Breast epithelium (tissue), 4 donors: ENCODE measurements around the gene AMBP. TPM values are rescaled to one million over a fixed set of nuclear protein-coding genes. Genes with fewer than 3 reads are reported as not detected.

ENCODE experiments used
- DNase-seq, 2 donors: peaks; one replicate each; pipeline ENCODE4 v3.0.0-alpha.2; 2019; ENCODE audit warnings: low spot score in 2 of 2
- H3K27ac ChIP-seq, 2 donors: fragments of 200-600 bp; sonication (generic) in 1 of 2; one replicate each; pipeline ENCODE4 v1.5.1; 2016 to 2019; ENCODE audit warnings: mild to moderate bottlenecking in 1 of 2
- H3K27me3 ChIP-seq, 2 donors: fragments of 200-600 bp; sonication (generic) in 1 of 2; one replicate each; pipeline versions ENCODE4 v1.5.1 to v1.6.0; 2017 to 2019; ENCODE audit warnings: control low read depth in 1 of 2, mild to moderate bottlenecking in 1 of 2
- H3K36me3 ChIP-seq: fragments of 200-600 bp; one replicate; pipeline ENCODE4 v1.5.1; 2019
- H3K4me1 ChIP-seq, 2 donors: fragments of 200-600 bp; sonication (generic); one replicate each; pipeline ENCODE4 v1.5.1; 2016 to 2019; ENCODE audit warnings: control low read depth in 1 of 2
- H3K4me3 ChIP-seq, 3 donors: fragments of 200-600 bp; sonication (generic); 1 replicate in 2 of 3; 2 replicates in 1 of 3; pipeline ENCODE4 v1.5.1; 2016 to 2019; ENCODE audit warnings: mild to moderate bottlenecking in 3 of 3, moderate library complexity in 2 of 3
- H3K9me3 ChIP-seq, 2 donors: fragments of 200-600 bp; sonication (generic) in 1 of 2; one replicate each; pipeline ENCODE4 v1.5.1; 2016 to 2019; ENCODE audit warnings: control low read depth in 1 of 2
- CTCF ChIP-seq, 3 donors: fragments of 450-650 bp; IDR thresholded peaks; one replicate each; pipeline ENCODE4 v1.5.1; 2016 to 2017; ENCODE audit warnings: antibody characterized with exemption in 3 of 3, mild to moderate bottlenecking in 3 of 3, moderate library complexity in 3 of 3
- POLR2A ChIP-seq: fragments of 450-650 bp; IDR thresholded peaks from one replicate; pipeline ENCODE4 v1.6.1; 2016; ENCODE audit warnings: antibody characterized with exemption, mild to moderate bottlenecking, moderate library complexity
- POLR2AphosphoS5 ChIP-seq, 3 donors: sonication (generic); formaldehyde crosslinking; IDR thresholded peaks; one replicate each; pipeline ENCODE4 v1.6.1; 2017; ENCODE audit warnings: antibody characterized with exemption in 3 of 3
- intact Hi-C: fragments of 100-400 bp; cut with DNase I; formaldehyde crosslinking; loops from one replicate; pipeline ENCODE4 v1.15.1; 2023; ENCODE audit warnings: low total_unique reads
- total RNA-seq, 3 donors: library from RNA; depleted of rRNA; stranded (reverse); fragments of >200 nt; gene quantifications; one replicate each; pipeline ENCODE4 v1.1.0, GENCODE V29; 2016

AMBP gene
- total RNA-seq, 3 donors from 2014 or later: 0.66 TPM; not detected in 2

- intact Hi-C loops: no loop called here
- DNase-seq: no peak
- H3K4me1 ChIP-seq: no peaks in the 10 kb centered on the region
- TF ChIP-seq CTCF (IDR thresholded peaks at IDR 0.05) (no peak), POLR2A (no peak), POLR2AphosphoS5 (IDR thresholded peaks at IDR 0.05) (no peak)
- H3K36me3 ChIP-seq: no peaks in the 10 kb centered on the region
- no peaks in the 10 kb centered on the region for H3K9me3 ChIP-seq
- no peak overlapping the region for H3K27ac ChIP-seq
- H3K27me3 ChIP-seq: no peaks in the 10 kb centered on the region
- H3K4me3 ChIP-seq: no peak overlapping the region
Measured at GRCh38 chr9:114096041-114096511, 18.0 kb upstream of the AMBP start.

- Histone ChIP-seq H3K4me3 (no peak overlapping the region), H3K9me3 (no peaks in the 10 kb centered on the region), H3K27ac (no peak overlapping the region), H3K4me1 (no peaks in the 10 kb centered on the region), H3K27me3 (no peaks in the 10 kb centered on the region), H3K36me3 (no peaks in the 10 kb centered on the region)
- TF ChIP-seq POLR2AphosphoS5 (IDR thresholded peaks at IDR 0.05) (no peak), POLR2A (no peak), CTCF (IDR thresholded peaks at IDR 0.05) (no peak)
- no peak for DNase-seq
- intact Hi-C loops: no loop called here
Measured at GRCh38 chr9:114094971-114095370, 16.9 kb upstream of the AMBP start.

- Histone ChIP-seq H3K27me3 (no peaks in the 10 kb centered on the region), H3K9me3 (no peaks in the 10 kb centered on the region), H3K4me1 (no peaks in the 10 kb centered on the region), H3K36me3 (no peaks in the 10 kb centered on the region), H3K27ac (no peak overlapping the region), H3K4me3 (no peak overlapping the region)
- intact Hi-C loops: no loop called here
- TF ChIP-seq POLR2A (no peak), CTCF (IDR thresholded peaks at IDR 0.05) (no peak)
- DNase-seq: no peak
Measured at GRCh38 chr9:114093761-114094505, 15.8 kb upstream of the AMBP start.

- intact Hi-C loops: no loop called here
- DNase-seq: no peak
Measured at GRCh38 chr9:114093031-114093471, 15.0 kb upstream of the AMBP start.

More at GRCh38 chr9:114093031-114093471, 15.0 kb upstream of the AMBP start:
- no peaks in the 10 kb centered on the region for H3K4me1 ChIP-seq
- no peak overlapping the region for H3K27ac ChIP-seq
- H3K36me3 ChIP-seq: no peaks in the 10 kb centered on the region
- no peaks in the 10 kb centered on the region for H3K9me3 ChIP-seq
- no peaks in the 10 kb centered on the region for H3K27me3 ChIP-seq
- TF ChIP-seq POLR2A (no peak), CTCF (IDR thresholded peaks at IDR 0.05) (no peak), POLR2AphosphoS5 (IDR thresholded peaks at IDR 0.05) (no peak)
- H3K4me3 ChIP-seq: no peak overlapping the region
